A549 treated with GW870086 at 1 μM for 4 hours (cell line): ENCODE results near the gene DEFB118. TPM values are rescaled to one million over a fixed set of nuclear protein-coding genes. Genes with fewer than 3 reads are reported as not detected.

Experiments used
- total RNA-seq: library from RNA; stranded (reverse); fragments of 200-300 nt; extraction: Qiagen RNA extraction; gene quantifications from 5 replicates; pipeline ENCODE4 v1.2.3, GENCODE V29; 2022; ENCODE audit warnings: low read depth

The DEFB118 gene, protein sequence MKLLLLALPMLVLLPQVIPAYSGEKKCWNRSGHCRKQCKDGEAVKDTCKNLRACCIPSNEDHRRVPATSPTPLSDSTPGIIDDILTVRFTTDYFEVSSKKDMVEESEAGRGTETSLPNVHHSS
- not detected in 5 replicates for total RNA-seq

DNA sequence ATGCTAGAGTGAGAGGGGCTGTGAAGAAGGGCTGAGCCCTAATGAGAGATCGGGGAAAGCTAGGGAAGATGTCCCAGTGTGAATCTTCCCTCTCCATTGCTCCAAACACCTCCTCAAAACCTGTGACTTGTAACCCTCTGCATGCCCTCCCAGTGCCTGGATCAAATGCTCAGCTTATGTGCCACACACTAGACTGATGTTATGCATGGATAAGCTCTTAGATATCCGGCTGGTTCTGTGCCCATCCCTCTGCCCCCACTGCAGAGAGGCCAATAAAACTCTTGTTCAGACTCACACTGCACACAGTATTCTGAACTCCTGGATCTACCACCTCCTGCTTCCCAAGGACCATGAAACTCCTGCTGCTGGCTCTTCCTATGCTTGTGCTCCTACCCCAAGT is at the start of gene DEFB118:
TSS of gene DEFB118 (plus strand) at position 301 of the 400 bp plus-strand sequence. CDS start at position 351, 50 bp downstream.

DNA sequence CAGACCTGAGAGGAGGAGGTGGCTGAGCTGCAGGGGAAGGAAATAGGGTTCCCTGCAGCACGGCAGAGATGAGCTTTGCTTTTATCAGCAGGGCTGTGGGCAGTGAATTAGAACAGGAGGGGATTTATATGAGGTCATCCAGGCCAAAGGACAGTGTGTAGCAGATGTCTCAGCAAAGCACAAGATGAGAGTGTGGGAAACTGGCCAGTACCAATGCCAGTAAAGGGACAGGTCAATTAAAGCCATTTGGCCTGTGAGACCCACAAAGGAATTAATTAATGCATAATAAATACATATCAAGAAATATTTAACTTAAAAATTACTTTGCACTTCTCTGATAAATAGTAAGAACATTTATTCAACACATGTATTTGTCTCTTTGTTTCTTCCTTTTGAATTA is 22.1 kb downstream of the DEFB118 start, which contains the start of gene DEFB119:
TSS of gene DEFB119 (minus strand) at position 101 of the 400 bp plus-strand sequence. CDS start 107 bp downstream, outside the sequence.

DNA sequence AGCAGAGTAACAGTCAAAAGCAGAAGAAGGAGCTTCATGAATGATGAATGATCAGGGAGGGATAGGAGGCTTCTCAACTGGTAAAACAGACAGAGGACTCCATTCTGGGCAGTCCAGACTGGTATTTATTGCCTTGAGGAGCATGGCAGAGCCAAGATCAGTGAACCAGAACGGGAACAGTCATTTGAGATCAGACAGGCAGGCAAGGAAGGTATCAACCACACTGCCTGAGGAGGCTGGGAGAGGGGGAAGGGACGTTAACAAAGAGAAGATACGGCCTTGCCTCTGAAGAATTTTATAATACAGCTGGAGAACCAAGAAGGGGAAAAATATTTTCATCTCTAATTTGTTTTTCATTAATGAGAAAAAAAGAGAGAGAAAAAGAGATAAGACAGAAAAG is 37.7 kb downstream of the DEFB118 start, which contains the start of gene DEFB121:
TSS of gene DEFB121 (minus strand) at position 101 of the 400 bp plus-strand sequence. CDS start at position 38, 63 bp downstream.

Other genes starting within 250 kb of the DEFB118 start
- gene DEFB115, start 110.9 kb upstream of the DEFB118 start, total RNA-seq, result not detected in 5 replicates
- gene DEFB116, start 60.0 kb upstream of the DEFB118 start, total RNA-seq, result not detected in 5 replicates
- gene DEFB119, start 22.0 kb downstream of the DEFB118 start, total RNA-seq, result not detected in 5 replicates
- gene DEFB121, start 37.6 kb downstream of the DEFB118 start, total RNA-seq, result not detected in 5 replicates
- not detected in 5 replicates for gene DEFB123, start 72.0 kb downstream of the DEFB118 start, total RNA-seq
- gene DEFB124, start 106.5 kb downstream of the DEFB118 start, total RNA-seq, result not detected in 5 replicates
- gene REM1, start 106.7 kb downstream of the DEFB118 start, total RNA-seq, result 0.39 to 0.82 TPM (median 0.56 TPM) in 5 replicates
- 201 to 275 TPM (median 252 TPM) in 5 replicates for gene HM13, start 145.8 kb downstream of the DEFB118 start, total RNA-seq
- gene ID1, start 236.7 kb downstream of the DEFB118 start, total RNA-seq, result 385 to 513 TPM (median 425 TPM) in 5 replicates